ENCODE measurements around the gene SIX3. TPM values are rescaled to one million over a fixed set of nuclear protein-coding genes. Genes with fewer than 3 reads are reported as not detected.

The SIX3 gene
- total RNA-seq, 4 donors from 2014 or later, result not detected

GRCh38 chr2:44904578-44904977, 36.9 kb upstream of the SIX3 start:
- Histone ChIP-seq H3K27me3 (no peaks in the 10 kb centered on the region), H3K4me1 (no peaks in the 10 kb centered on the region), H3K27ac (no peak overlapping the region), H3K36me3 (no peaks in the 10 kb centered on the region), H3K9me3 (peaks cover 0 to under 1% of the 10 kb centered on the region in 2 donors), H3K4me3 (no peak overlapping the region)
- DNase-seq, result no peak
- intact Hi-C loops (cut with DNase I; ENCODE audit: low total_unique reads), result no loop called here
- TF ChIP-seq POLR2A (IDR thresholded peaks at IDR 0.05) (no peak), CTCF (IDR thresholded peaks at IDR 0.05) (no peak)

- H3K27me3 ChIP-seq, result no peaks in the 10 kb centered on the region
- intact Hi-C loops (cut with DNase I; ENCODE audit: low total_unique reads), result no loop called here
These were observed 34.5 kb upstream of the SIX3 start for GRCh38 chr2:44906972-44907371.

GRCh38 chr2:44909831-44910230, 31.7 kb upstream of the SIX3 start:
- no peaks in the 10 kb centered on the region for H3K36me3 ChIP-seq
- intact Hi-C loops (cut with DNase I; ENCODE audit: low total_unique reads), result no loop called here
- H3K4me3 ChIP-seq, result no peak overlapping the region
- peaks cover 0 to 5% of the 10 kb centered on the region in 2 donors for H3K9me3 ChIP-seq
- DNase-seq, result no peak
- no peak overlapping the region for H3K27ac ChIP-seq
- H3K4me1 ChIP-seq, result no peaks in the 10 kb centered on the region
- H3K27me3 ChIP-seq, result no peaks in the 10 kb centered on the region
- TF ChIP-seq CTCF (IDR thresholded peaks at IDR 0.05) (no peak), POLR2A (IDR thresholded peaks at IDR 0.05) (no peak)

More at GRCh38 chr2:44906972-44907371, 34.5 kb upstream of the SIX3 start:
- no peak for DNase-seq
- Histone ChIP-seq H3K27ac (no peak overlapping the region), H3K4me1 (no peaks in the 10 kb centered on the region), H3K4me3 (no peak overlapping the region), H3K9me3 (peaks cover 0 to 5% of the 10 kb centered on the region in 2 donors), H3K36me3 (no peaks in the 10 kb centered on the region)
- no peak for TF ChIP-seq CTCF (IDR thresholded peaks at IDR 0.05)
- no peak for TF ChIP-seq POLR2A (IDR thresholded peaks at IDR 0.05)

- Histone ChIP-seq H3K4me1 (no peaks in the 10 kb centered on the region), H3K4me3 (no peak overlapping the region), H3K27me3 (no peaks in the 10 kb centered on the region), H3K9me3 (peaks cover 0 to 5% of the 10 kb centered on the region in 2 donors), H3K27ac (no peak overlapping the region), H3K36me3 (no peaks in the 10 kb centered on the region)
- TF ChIP-seq CTCF (IDR thresholded peaks at IDR 0.05) (no peak), POLR2A (IDR thresholded peaks at IDR 0.05) (no peak)
- DNase-seq, result no peak
- intact Hi-C loops (cut with DNase I; ENCODE audit: low total_unique reads), result no loop called here
These were observed 28.8 kb upstream of the SIX3 start for GRCh38 chr2:44912660-44913059.

GRCh38 chr2:44916291-44916690, 25.2 kb upstream of the SIX3 start:
- Histone ChIP-seq H3K36me3 (no peaks in the 10 kb centered on the region), H3K27me3 (no peaks in the 10 kb centered on the region), H3K4me1 (no peaks in the 10 kb centered on the region), H3K9me3 (no peaks in the 10 kb centered on the region), H3K27ac (no peak overlapping the region), H3K4me3 (no peak overlapping the region)
- no peak for DNase-seq
- TF ChIP-seq CTCF (IDR thresholded peaks at IDR 0.05) (no peak), POLR2A (IDR thresholded peaks at IDR 0.05) (no peak)
- intact Hi-C loops (cut with DNase I; ENCODE audit: low total_unique reads), result no loop called here
